HG02852 (cell line): Measurements from ENCODE around the gene SH3RF2.

Experiments used
- ATAC-seq: cut with Tn5 transposase; IDR thresholded peaks from one replicate; pipeline ENCODE4 v1.9.1; 2021; ENCODE audit warnings: mild to moderate bottlenecking, moderate library complexity; ENCODE audit not compliant: unreplicated experiment

SH3RF2 gene

DNA sequence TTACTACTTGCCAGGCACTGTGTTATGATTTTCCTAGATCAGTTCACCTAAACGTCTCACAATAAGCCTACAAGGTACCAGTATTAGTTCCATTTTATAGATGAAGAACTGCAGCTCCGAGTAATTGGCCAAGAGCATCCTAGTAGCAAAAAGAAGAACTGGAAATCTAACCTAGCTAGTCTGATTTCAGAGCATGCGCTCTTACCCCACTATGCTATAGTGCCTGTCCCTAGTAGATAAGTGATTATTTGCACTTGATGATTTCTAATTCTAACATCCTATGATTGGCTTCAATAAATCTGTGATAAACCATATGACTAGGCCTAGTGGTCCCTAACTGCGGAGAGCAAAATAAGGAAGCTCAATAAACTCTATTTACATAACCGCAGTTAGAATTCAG, 176.1 kb downstream of the SH3RF2 start:
- no peak for ATAC-seq
